Heart left ventricle (tissue), 13 donors: ENCODE results near the gene KLHL12.

Source experiments
- POLR2A ChIP-seq, 2 donors: fragments of 450-650 bp; IDR thresholded peaks; one replicate each; pipeline ENCODE4 v1.6.1; 2017; ENCODE audit warnings: antibody characterized with exemption in 2 of 2, mild to moderate bottlenecking in 2 of 2, moderate library complexity in 2 of 2
- TF ChIP-seq, protein P1 (sequence below), 12 donors: fragments of 200-600 bp; sonication (generic) in 4 of 12; IDR thresholded peaks; one replicate each; pipeline versions ENCODE4 v1.5.0 to v1.8.0; 2018 to 2022; ENCODE audit warnings: antibody characterized with exemption in 12 of 12, mild to moderate bottlenecking in 5 of 12
- donor health status: ischemic (EF 13 %, LVEDD 7.1; RV severe dilation, severe dysfunction).
- donor health status: DM: no; HTN: yes; CAD: no.
- donor health status: DM: no; HTN: no; CAD: no.
- donor health status: ischemic (EF 25% LVEDD 6.9; RV normal size, moderate dysfunction).
- donor health status: ischemic (EF 25% LVEDD 5.7; RV mildly dilated, moderate dysfunction).
- donor health status: ischemic (EF 35%, LVEDD 5.7; RV mildly dilated, moderate dysfunction).
- donor health status: nonischemic (EF 11% LVEDD 7.7; RV severe dilation, severe dysfunction).
- donor health status: DM: yes; HTN: yes; CAD: no.
- donor health status: PGD.
- donor health status: ischemic (EF 29% LVEDD 5.4; RV normal size, mild dysfunction).
- donor health status: nonischemic (EF 23%, LVEDD 6.1; RV moderate dilation, normal function).

DNA sequence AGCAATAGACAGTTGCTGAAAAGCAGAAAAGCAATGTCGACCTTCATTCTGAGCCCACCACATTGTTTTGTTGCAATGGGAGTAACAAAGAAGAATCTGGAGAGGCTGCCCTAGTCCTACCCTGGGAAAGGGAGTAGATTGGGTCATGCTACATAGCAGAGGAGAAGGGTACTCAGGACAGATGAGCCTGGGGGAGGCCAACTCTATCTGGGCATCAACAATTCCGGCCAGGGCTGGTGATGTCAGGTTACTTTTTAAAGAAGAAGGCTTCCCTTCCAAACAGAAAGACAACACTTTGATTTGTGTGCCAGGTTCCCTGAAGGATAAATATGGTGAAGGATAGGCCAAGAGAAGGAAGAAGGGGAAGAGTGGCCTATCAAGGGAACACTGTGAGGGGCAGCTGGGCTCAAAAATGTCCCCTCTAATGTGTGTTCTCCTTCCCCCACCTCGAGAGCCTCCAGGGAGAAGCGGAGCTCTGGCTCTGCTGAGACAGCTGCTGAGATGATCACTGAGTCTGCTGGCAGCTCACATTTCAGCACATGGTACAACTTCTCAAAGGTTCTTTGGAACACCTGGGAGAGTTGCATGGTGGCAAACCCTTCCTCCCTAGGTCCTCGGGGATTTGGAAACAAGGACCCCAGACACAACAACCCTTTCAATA, 34.3 kb upstream of the KLHL12 start:
- TF ChIP-seq, protein P1, sequence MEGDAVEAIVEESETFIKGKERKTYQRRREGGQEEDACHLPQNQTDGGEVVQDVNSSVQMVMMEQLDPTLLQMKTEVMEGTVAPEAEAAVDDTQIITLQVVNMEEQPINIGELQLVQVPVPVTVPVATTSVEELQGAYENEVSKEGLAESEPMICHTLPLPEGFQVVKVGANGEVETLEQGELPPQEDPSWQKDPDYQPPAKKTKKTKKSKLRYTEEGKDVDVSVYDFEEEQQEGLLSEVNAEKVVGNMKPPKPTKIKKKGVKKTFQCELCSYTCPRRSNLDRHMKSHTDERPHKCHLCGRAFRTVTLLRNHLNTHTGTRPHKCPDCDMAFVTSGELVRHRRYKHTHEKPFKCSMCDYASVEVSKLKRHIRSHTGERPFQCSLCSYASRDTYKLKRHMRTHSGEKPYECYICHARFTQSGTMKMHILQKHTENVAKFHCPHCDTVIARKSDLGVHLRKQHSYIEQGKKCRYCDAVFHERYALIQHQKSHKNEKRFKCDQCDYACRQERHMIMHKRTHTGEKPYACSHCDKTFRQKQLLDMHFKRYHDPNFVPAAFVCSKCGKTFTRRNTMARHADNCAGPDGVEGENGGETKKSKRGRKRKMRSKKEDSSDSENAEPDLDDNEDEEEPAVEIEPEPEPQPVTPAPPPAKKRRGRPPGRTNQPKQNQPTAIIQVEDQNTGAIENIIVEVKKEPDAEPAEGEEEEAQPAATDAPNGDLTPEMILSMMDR (IDR thresholded peaks at IDR 0.05), result no peak
- TF ChIP-seq POLR2A (IDR thresholded peaks at IDR 0.05), result no peak
